H9 (cell line): Measurements from ENCODE around the gene FAM222B. TPM values are rescaled to one million over a fixed set of nuclear protein-coding genes. Genes with fewer than 3 reads are reported as not detected.
A peak's percentile ranks its signal among the peaks of the same experiment; 100 is the strongest.

ENCODE experiments used
- DNase-seq: peaks from one replicate; pipeline ENCODE4 v3.0.0-alpha.2; 2017
- H2AFZ ChIP-seq: one replicate; pipeline ENCODE4 v1.6.1; 2013; ENCODE audit warnings: mild to moderate bottlenecking, low read length, control low read depth, moderate library complexity
- H2AK5ac ChIP-seq: 2 replicates; pipeline ENCODE4 v1.6.1; 2013; ENCODE audit warnings: low read length, control low read depth, mixed read lengths; ENCODE audit not compliant: insufficient read length
- H2BK120ac ChIP-seq: one replicate; pipeline ENCODE4 v1.6.1; 2013; ENCODE audit warnings: low read depth, mild to moderate bottlenecking, low read length, control low read depth, inconsistent platforms; ENCODE audit not compliant: poor library complexity, severe bottlenecking
- H2BK12ac ChIP-seq: 2 replicates; pipeline ENCODE4 v1.6.1; 2013; ENCODE audit warnings: low read length, control low read depth, mixed read lengths, low read depth; ENCODE audit not compliant: insufficient read length
- H2BK15ac ChIP-seq: 2 replicates; pipeline ENCODE4 v1.6.1; 2013; ENCODE audit warnings: low read depth, low read length, control low read depth
- H2BK20ac ChIP-seq: one replicate; pipeline ENCODE4 v1.6.1; 2013; ENCODE audit warnings: low read depth, mild to moderate bottlenecking, low read length, control low read depth, inconsistent platforms; ENCODE audit not compliant: poor library complexity, severe bottlenecking
- H2BK5ac ChIP-seq: 2 replicates; pipeline ENCODE4 v1.6.1; 2013; ENCODE audit warnings: low read length, control low read depth, mixed read lengths; ENCODE audit not compliant: insufficient read length
- H3K14ac ChIP-seq: 2 replicates; pipeline ENCODE4 v1.6.1; 2013; ENCODE audit warnings: low read length, control low read depth; ENCODE audit not compliant: insufficient read depth
- H3K18ac ChIP-seq: 2 replicates; pipeline ENCODE4 v1.6.1; 2013; ENCODE audit warnings: low read depth, mild to moderate bottlenecking, mixed read lengths, low read length, control low read depth; ENCODE audit not compliant: insufficient read length
- H3K23ac ChIP-seq: 2 replicates; pipeline ENCODE4 v1.6.1; 2013; ENCODE audit warnings: low read length, control low read depth, mixed read lengths, low read depth; ENCODE audit not compliant: insufficient read length
- H3K23me2 ChIP-seq: 2 replicates; pipeline ENCODE4 v1.6.1; 2013; ENCODE audit warnings: low read depth, mild to moderate bottlenecking, mixed read lengths, low read length, control low read depth; ENCODE audit not compliant: insufficient read length, poor library complexity, severe bottlenecking
- H3K27ac ChIP-seq: 2 replicates; pipeline ENCODE4 v1.5.1; 2013; ENCODE audit warnings: low read length, control low read depth, mixed read lengths, low read depth; ENCODE audit not compliant: insufficient read length
- H3K27me3 ChIP-seq: 2 replicates; pipeline ENCODE4 v1.6.1; 2013; ENCODE audit warnings: low read length, control low read depth, inconsistent platforms; ENCODE audit not compliant: insufficient read depth
- H3K4ac ChIP-seq: 2 replicates; pipeline ENCODE4 v1.6.1; 2013; ENCODE audit warnings: low read depth, mild to moderate bottlenecking, control low read depth, inconsistent platforms, low read length, moderate library complexity
- H3K4me1 ChIP-seq: 2 replicates; pipeline ENCODE4 v1.6.1; 2013; ENCODE audit warnings: low read length, control low read depth, inconsistent platforms; ENCODE audit not compliant: insufficient read depth
- H3K4me2 ChIP-seq: 2 replicates; pipeline ENCODE4 v1.6.1; 2013; ENCODE audit warnings: low read length, control low read depth, mixed read lengths; ENCODE audit not compliant: insufficient read length, insufficient read depth
- H3K56ac ChIP-seq: 2 replicates; pipeline ENCODE4 v1.6.1; 2013; ENCODE audit warnings: low read depth, mild to moderate bottlenecking, mixed read lengths, low read length, control low read depth; ENCODE audit not compliant: insufficient read length
- H3K79me1 ChIP-seq: 2 replicates; pipeline ENCODE4 v1.6.1; 2013; ENCODE audit warnings: low read depth, mild to moderate bottlenecking, moderate library complexity, low read length, control low read depth, inconsistent platforms; ENCODE audit not compliant: insufficient read depth, poor library complexity, severe bottlenecking
- H3K79me2 ChIP-seq: 2 replicates; pipeline ENCODE4 v1.6.1; 2013; ENCODE audit warnings: low read length, control low read depth, inconsistent platforms; ENCODE audit not compliant: insufficient read depth
- H3K9ac ChIP-seq: 2 replicates; pipeline ENCODE4 v1.6.1; 2013; ENCODE audit warnings: low read length, control low read depth, mixed read lengths; ENCODE audit not compliant: insufficient read length; ENCODE audit errors: extremely low read depth
- H3K9me3 ChIP-seq: one replicate; pipeline ENCODE4 v1.6.1; 2013; ENCODE audit warnings: low read depth, low read length, inconsistent platforms; ENCODE audit not compliant: control insufficient read depth
- H3T11ph ChIP-seq: one replicate; pipeline ENCODE4 v1.6.1; 2013; ENCODE audit warnings: mild to moderate bottlenecking, low read length, control low read depth, inconsistent platforms
- H4K20me1 ChIP-seq: one replicate; pipeline ENCODE4 v1.6.1; 2013; ENCODE audit not compliant: control insufficient read depth, insufficient read length, insufficient read depth
- H4K5ac ChIP-seq: 2 replicates; pipeline ENCODE4 v1.6.1; 2013; ENCODE audit warnings: low read depth, mild to moderate bottlenecking, mixed read lengths, low read length, control low read depth; ENCODE audit not compliant: insufficient read length
- H4K8ac ChIP-seq: replicated peaks from 2 replicates; pipeline ENCODE4 v1.6.1; 2013; ENCODE audit warnings: low read length, control low read depth, mixed read lengths, low read depth; ENCODE audit not compliant: insufficient read length
- H4K91ac ChIP-seq: 2 replicates; pipeline ENCODE4 v1.6.1; 2013; ENCODE audit warnings: low read depth, mild to moderate bottlenecking, moderate library complexity, mixed read lengths, low read length, control low read depth; ENCODE audit not compliant: insufficient read length
- H3K27ac Mint-ChIP-seq, 3 experiments: 2 replicates in 2 of 3; 3 replicates in 1 of 3; pipeline ENCODE4 v1.8.0; 2020 to 2021; ENCODE audit warnings: mixed read lengths in 3 of 3, mild to moderate bottlenecking in 1 of 3, moderate library complexity in 1 of 3
- H3K27me3 Mint-ChIP-seq: 2 replicates; pipeline ENCODE4 v1.8.0; 2021; ENCODE audit warnings: low read depth, mild to moderate bottlenecking, moderate library complexity, mixed read lengths
- H3K36me3 Mint-ChIP-seq, 3 experiments: 2 replicates in 2 of 3; 3 replicates in 1 of 3; pipeline ENCODE4 v1.8.0; 2020 to 2021; ENCODE audit warnings: low read depth in 3 of 3, mixed read lengths in 3 of 3; ENCODE audit not compliant: insufficient read depth in 1 of 3
- H3K4me1 Mint-ChIP-seq, 2 experiments: 2 replicates each; pipeline ENCODE4 v1.8.0; 2020; ENCODE audit warnings: mixed read lengths in 2 of 2
- H3K4me3 Mint-ChIP-seq, 2 experiments: 2 replicates in 1 of 2; 3 replicates in 1 of 2; pipeline ENCODE4 v1.8.0; 2020 to 2021; ENCODE audit warnings: mild to moderate bottlenecking in 2 of 2, mixed read lengths in 2 of 2, moderate library complexity in 1 of 2
- H3K9me3 Mint-ChIP-seq, 2 experiments: 2 replicates in 1 of 2; 3 replicates in 1 of 2; pipeline ENCODE4 v1.8.0; 2020; ENCODE audit warnings: mild to moderate bottlenecking in 2 of 2, mixed read lengths in 2 of 2, moderate library complexity in 1 of 2
- CTCF ChIP-seq: fragments of 200-600 bp; sonication (generic); conservative IDR thresholded peaks from 3 replicates; pipeline ENCODE4 v1.8.0; 2021; ENCODE audit warnings: antibody characterized with exemption, mild to moderate bottlenecking
- WGBS: extraction: QIAGEN DNeasy Blood & Tissue Kit; methylation state at CpG from one replicate; pipeline ENCODE4 v1.1.7; 2013; ENCODE audit warnings: missing lambda C conversion rate, low lambda C conversion rate, mixed read lengths; ENCODE audit not compliant: insufficient read length; ENCODE audit errors: extremely low coverage; 5-methylcytosine and 5-hydroxymethylcytosine counted together
- total RNA-seq: library from RNA; stranded (reverse); gene quantifications from 2 replicates; pipeline ENCODE4 v1.2.1, GENCODE V29; 2021

Gene FAM222B
- total RNA-seq, 1 experiment from 2014 or later, result 76.1 TPM

- Histone ChIP-seq H4K8ac (no peak overlapping the region), H3K23me2 (peaks cover 3% of the 10 kb centered on the region), H3K27me3 (no peaks in the 10 kb centered on the region), H4K5ac (no peak overlapping the region), H2BK120ac (no peak overlapping the region), H2BK5ac (no peak overlapping the region), H2AK5ac (no peak overlapping the region), H3K9me3 (no peaks in the 10 kb centered on the region), H2BK15ac (0 out of 2 replicates have a peak overlapping the region, but pooled peaks have one; percentile 68), H3K4ac (no peak overlapping the region), H3T11ph (no peak overlapping the region), H3K14ac (no peak overlapping the region), H2BK20ac (no peak overlapping the region), H3K4me1 (no peaks in the 10 kb centered on the region; the same call in 1 of the 2 replicates), H3K27ac (no peak overlapping the region), H3K18ac (no peak overlapping the region), H3K9ac (no peak overlapping the region), H3K79me1 (no peaks in the 10 kb centered on the region), H4K20me1 (no peaks in the 10 kb centered on the region), H2BK12ac (no peak overlapping the region), H3K23ac (no peak overlapping the region), H3K56ac (no peak overlapping the region), H3K79me2 (no peaks in the 10 kb centered on the region), H3K4me2 (no peak overlapping the region), H4K91ac (no peak overlapping the region), H2AFZ (no peak overlapping the region)
- no peak for DNase-seq
- Mint-ChIP-seq H3K4me1 (peaks cover 14 to 21% of the 10 kb centered on the region in 2 experiments), H3K9me3 (no peaks in the 10 kb centered on the region), H3K4me3 (no peak overlapping the region), H3K27ac (peak overlapping the region in 1 of 3 experiments; percentile 21; a peak in 2 of 7 replicates), H3K27me3 (peaks cover 6% of the 10 kb centered on the region), H3K36me3 (peaks cover 5 to 11% (median 6%) of the 10 kb centered on the region in 3 experiments; a peak in 6 of 7 replicates)
- no peak for TF ChIP-seq CTCF
- no CpG with 5 or more reads among the region's 11 CpGs for WGBS
Observed at GRCh38 chr17:28864991-28865849, 22.6 kb upstream of the FAM222B start.
